HepG2 (cell line): ENCODE measurements around the gene ZKSCAN1. TPM values are rescaled to one million over a fixed set of nuclear protein-coding genes. Genes with fewer than 3 reads are reported as not detected.
A peak's percentile ranks its signal among the peaks of the same experiment; 100 is the strongest.

ENCODE experiments used
- ATM ChIP-seq: fragments of 450-650 bp; IDR thresholded peaks from 2 replicates; pipeline ENCODE4 v1.7.1; 2017; ENCODE audit warnings: mild to moderate bottlenecking, borderline replicate concordance
- ATRX ChIP-seq: sonication (generic); formaldehyde crosslinking; IDR thresholded peaks from 2 replicates; pipeline ENCODE4 v1.4.0; 2020; ENCODE audit warnings: missing genetic modification reagents, borderline replicate concordance
- GABPA ChIP-seq, 2 experiments: IDR thresholded peaks; 2 replicates each; pipeline ENCODE4 v1.6.1; 2011 to 2016; ENCODE audit warnings: low read depth in 2 of 2, low read length in 1 of 2, missing biosample characterization in 1 of 2, missing genetic modification characterization in 1 of 2
- NR2F2 ChIP-seq: IDR thresholded peaks from 2 replicates; pipeline ENCODE4 v1.6.1; 2012; ENCODE audit warnings: low read depth, inconsistent platforms, borderline replicate concordance
- SP2 ChIP-seq: sonication (generic); formaldehyde crosslinking; IDR thresholded peaks from 2 replicates; pipeline ENCODE4 v1.5.1; 2020; ENCODE audit warnings: mild to moderate bottlenecking, missing genetic modification reagents
- TBX2 ChIP-seq: sonication (generic); formaldehyde crosslinking; IDR thresholded peaks from 2 replicates; pipeline ENCODE4 v1.5.0; 2020; ENCODE audit warnings: missing genetic modification reagents, mild to moderate bottlenecking, borderline replicate concordance
- ZBTB46 ChIP-seq: sonication (generic); formaldehyde crosslinking; IDR thresholded peaks from 2 replicates; pipeline ENCODE4 v1.4.0; 2020; ENCODE audit warnings: mild to moderate bottlenecking, missing genetic modification reagents, borderline replicate concordance
- ZNF121 ChIP-seq: sonication (generic); formaldehyde crosslinking; IDR thresholded peaks from 2 replicates; pipeline ENCODE4 v1.5.0; 2020; ENCODE audit warnings: mild to moderate bottlenecking, missing genetic modification reagents
- ZNF275 ChIP-seq: sonication (generic); formaldehyde crosslinking; IDR thresholded peaks from 2 replicates; pipeline ENCODE4 v1.8.0; 2022; ENCODE audit warnings: missing genetic modification reagents, mild to moderate bottlenecking, inconsistent platforms, borderline replicate concordance
- ZNF382 ChIP-seq: sonication (generic); formaldehyde crosslinking; IDR thresholded peaks from 2 replicates; pipeline ENCODE4 v1.5.0; 2020; ENCODE audit warnings: missing genetic modification reagents, mild to moderate bottlenecking, borderline replicate concordance
- ZNF547 ChIP-seq: sonication (generic); formaldehyde crosslinking; IDR thresholded peaks from 2 replicates; pipeline ENCODE4 v1.5.1; 2020; ENCODE audit warnings: mild to moderate bottlenecking, missing genetic modification reagents
- ZNF580 ChIP-seq: IDR thresholded peaks from 2 replicates; pipeline ENCODE4 v1.6.1; 2016; ENCODE audit warnings: low read depth, borderline replicate concordance
- ZNF672 ChIP-seq: sonication (generic); formaldehyde crosslinking; IDR thresholded peaks from 2 replicates; pipeline ENCODE4 v1.8.1; 2022; ENCODE audit warnings: missing genetic modification reagents
- polyA plus RNA-seq, 8 experiments: library from polyadenylated mRNA; depleted of rRNA in 3 of 8; stranded (reverse) in 7 of 8; unstranded in 1 of 8; fragments of >200 nt; fragmentation: Illumina TruSeq in 4 of 8; extraction: Trizol in 4 of 8; gene quantifications; 2 replicates each; pipeline versions ENCODE4 v1.2.1 to v1.2.3, GENCODE V29; 2011 to 2016; ENCODE audit warnings: low read depth in 4 of 8, missing spikeins in 1 of 8, mixed read lengths in 1 of 8; ENCODE audit not compliant: insufficient read depth in 1 of 8
- total RNA-seq, 5 experiments: library from RNA; depleted of rRNA; stranded (reverse); fragments of >200 nt; fragmentation: Illumina TruSeq; extraction: Trizol; gene quantifications; 2 replicates each; pipeline ENCODE4 v1.2.3, GENCODE V29; 2016; ENCODE audit warnings: low read depth in 1 of 5
- TF ChIP-seq, protein P1 (sequence below): sonication (generic); formaldehyde crosslinking; IDR thresholded peaks from 2 replicates; pipeline ENCODE4 v1.5.1; 2020; ENCODE audit warnings: missing genetic modification reagents, mild to moderate bottlenecking, borderline replicate concordance
- TF ChIP-seq, protein P2 (sequence below): sonication (generic); formaldehyde crosslinking; IDR thresholded peaks from 2 replicates; pipeline ENCODE4 v1.5.1; 2020; ENCODE audit warnings: mild to moderate bottlenecking, missing genetic modification reagents
- TF ChIP-seq, protein P3 (sequence below): sonication (generic); formaldehyde crosslinking; IDR thresholded peaks from 2 replicates; pipeline ENCODE4 v1.5.1; 2020; ENCODE audit warnings: missing genetic modification reagents, mild to moderate bottlenecking, borderline replicate concordance

ZKSCAN1 gene
- total and polyA plus RNA-seq, 2 of the 13 experiments (the other 11 are each of a cell fraction or from before 2014, with no cell fraction given), result 46.4 to 60.6 TPM

GRCh38 chr7:100088621-100089457 is 73.4 kb downstream of the ZKSCAN1 start, which contains the start of gene COPS6 (continued):
- TF ChIP-seq, protein P1, sequence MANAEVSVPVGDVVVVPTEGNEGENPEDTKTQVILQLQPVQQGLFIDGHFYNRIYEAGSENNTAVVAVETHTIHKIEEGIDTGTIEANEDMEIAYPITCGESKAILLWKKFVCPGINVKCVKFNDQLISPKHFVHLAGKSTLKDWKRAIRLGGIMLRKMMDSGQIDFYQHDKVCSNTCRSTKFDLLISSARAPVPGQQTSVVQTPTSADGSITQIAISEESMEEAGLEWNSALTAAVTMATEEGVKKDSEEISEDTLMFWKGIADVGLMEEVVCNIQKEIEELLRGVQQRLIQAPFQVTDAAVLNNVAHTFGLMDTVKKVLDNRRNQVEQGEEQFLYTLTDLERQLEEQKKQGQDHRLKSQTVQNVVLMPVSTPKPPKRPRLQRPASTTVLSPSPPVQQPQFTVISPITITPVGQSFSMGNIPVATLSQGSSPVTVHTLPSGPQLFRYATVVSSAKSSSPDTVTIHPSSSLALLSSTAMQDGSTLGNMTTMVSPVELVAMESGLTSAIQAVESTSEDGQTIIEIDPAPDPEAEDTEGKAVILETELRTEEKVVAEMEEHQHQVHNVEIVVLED, result peak; percentile 87
- TF ChIP-seq, protein P2, sequence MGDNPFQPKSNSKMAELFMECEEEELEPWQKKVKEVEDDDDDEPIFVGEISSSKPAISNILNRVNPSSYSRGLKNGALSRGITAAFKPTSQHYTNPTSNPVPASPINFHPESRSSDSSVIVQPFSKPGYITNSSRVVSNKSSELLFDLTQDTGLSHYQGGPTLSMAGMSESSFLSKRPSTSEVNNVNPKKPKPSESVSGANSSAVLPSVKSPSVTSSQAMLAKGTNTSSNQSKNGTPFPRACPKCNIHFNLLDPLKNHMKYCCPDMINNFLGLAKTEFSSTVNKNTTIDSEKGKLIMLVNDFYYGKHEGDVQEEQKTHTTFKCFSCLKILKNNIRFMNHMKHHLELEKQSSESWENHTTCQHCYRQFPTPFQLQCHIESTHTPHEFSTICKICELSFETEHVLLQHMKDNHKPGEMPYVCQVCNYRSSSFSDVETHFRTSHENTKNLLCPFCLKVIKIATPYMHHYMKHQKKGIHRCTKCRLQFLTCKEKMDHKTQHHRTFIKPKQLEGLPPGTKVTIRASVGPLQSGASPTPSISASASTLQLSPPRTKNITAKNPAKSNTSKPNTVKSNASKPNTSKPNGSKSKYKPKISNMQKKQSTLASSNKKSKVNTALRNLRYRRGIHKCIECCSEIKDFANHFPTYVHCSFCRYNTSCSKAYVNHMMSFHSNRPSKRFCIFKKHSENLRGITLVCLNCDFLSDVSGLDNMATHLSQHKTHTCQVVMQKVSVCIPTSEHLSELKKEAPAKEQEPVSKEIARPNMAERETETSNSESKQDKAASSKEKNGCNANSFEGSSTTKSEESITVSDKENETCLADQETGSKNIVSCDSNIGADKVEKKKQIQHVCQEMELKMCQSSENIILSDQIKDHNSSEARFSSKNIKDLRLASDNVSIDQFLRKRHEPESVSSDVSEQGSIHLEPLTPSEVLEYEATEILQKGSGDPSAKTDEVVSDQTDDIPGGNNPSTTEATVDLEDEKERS (CRISPR knock-in tag), result 0 out of 2 replicates have a peak, but pooled peaks have one; percentile 34
- peak; percentile 33; the same call in 1 of the 2 replicates for TF ChIP-seq SP2 (CRISPR knock-in tag)
- TF ChIP-seq NR2F2, result no peak
- peak; percentile 98 for TF ChIP-seq ZNF547
- TF ChIP-seq ZNF382 (CRISPR knock-in tag), result no peak
- no peak for TF ChIP-seq ZNF672 (CRISPR knock-in tag)
- peak; percentile 96 for TF ChIP-seq ZNF580
- TF ChIP-seq ZBTB46 (CRISPR knock-in tag), result peak; percentile 90
- no peak for TF ChIP-seq ATRX
- TF ChIP-seq TBX2 (CRISPR knock-in tag), result peak; percentile 74; the same call in 1 of the 2 replicates
- no peak for TF ChIP-seq ATM
- TF ChIP-seq ZNF275, result peak; percentile 84
- peak; percentile 24; the same call in 1 of the 2 replicates for TF ChIP-seq ZNF121 (CRISPR knock-in tag)
- TF ChIP-seq GABPA (IDR thresholded peaks at IDR 0.05; ENCODE audit: low read depth, low read length), result peak; percentile 44
- TF ChIP-seq GABPA (CRISPR knock-in tag; IDR thresholded peaks at IDR 0.05; ENCODE audit: low read depth), result no peak
- TF ChIP-seq, protein P3, sequence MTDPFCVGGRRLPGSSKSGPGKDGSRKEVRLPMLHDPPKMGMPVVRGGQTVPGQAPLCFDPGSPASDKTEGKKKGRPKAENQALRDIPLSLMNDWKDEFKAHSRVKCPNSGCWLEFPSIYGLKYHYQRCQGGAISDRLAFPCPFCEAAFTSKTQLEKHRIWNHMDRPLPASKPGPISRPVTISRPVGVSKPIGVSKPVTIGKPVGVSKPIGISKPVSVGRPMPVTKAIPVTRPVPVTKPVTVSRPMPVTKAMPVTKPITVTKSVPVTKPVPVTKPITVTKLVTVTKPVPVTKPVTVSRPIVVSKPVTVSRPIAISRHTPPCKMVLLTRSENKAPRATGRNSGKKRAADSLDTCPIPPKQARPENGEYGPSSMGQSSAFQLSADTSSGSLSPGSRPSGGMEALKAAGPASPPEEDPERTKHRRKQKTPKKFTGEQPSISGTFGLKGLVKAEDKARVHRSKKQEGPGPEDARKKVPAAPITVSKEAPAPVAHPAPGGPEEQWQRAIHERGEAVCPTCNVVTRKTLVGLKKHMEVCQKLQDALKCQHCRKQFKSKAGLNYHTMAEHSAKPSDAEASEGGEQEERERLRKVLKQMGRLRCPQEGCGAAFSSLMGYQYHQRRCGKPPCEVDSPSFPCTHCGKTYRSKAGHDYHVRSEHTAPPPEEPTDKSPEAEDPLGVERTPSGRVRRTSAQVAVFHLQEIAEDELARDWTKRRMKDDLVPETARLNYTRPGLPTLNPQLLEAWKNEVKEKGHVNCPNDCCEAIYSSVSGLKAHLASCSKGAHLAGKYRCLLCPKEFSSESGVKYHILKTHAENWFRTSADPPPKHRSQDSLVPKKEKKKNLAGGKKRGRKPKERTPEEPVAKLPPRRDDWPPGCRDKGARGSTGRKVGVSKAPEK (CRISPR knock-in tag), result no peak
